GM21447 (cell line): ENCODE results near the gene NBPF20.
"Not testable (repeated sequence)": the region's sequence is repeated elsewhere in the genome, so short reads cannot be mapped to it uniquely, and the experiment has no call there.

Experiments used
- ATAC-seq: cut with Tn5 transposase; IDR thresholded peaks from one replicate; pipeline ENCODE4 v1.9.1; 2021; ENCODE audit not compliant: unreplicated experiment

NBPF20 gene

DNA sequence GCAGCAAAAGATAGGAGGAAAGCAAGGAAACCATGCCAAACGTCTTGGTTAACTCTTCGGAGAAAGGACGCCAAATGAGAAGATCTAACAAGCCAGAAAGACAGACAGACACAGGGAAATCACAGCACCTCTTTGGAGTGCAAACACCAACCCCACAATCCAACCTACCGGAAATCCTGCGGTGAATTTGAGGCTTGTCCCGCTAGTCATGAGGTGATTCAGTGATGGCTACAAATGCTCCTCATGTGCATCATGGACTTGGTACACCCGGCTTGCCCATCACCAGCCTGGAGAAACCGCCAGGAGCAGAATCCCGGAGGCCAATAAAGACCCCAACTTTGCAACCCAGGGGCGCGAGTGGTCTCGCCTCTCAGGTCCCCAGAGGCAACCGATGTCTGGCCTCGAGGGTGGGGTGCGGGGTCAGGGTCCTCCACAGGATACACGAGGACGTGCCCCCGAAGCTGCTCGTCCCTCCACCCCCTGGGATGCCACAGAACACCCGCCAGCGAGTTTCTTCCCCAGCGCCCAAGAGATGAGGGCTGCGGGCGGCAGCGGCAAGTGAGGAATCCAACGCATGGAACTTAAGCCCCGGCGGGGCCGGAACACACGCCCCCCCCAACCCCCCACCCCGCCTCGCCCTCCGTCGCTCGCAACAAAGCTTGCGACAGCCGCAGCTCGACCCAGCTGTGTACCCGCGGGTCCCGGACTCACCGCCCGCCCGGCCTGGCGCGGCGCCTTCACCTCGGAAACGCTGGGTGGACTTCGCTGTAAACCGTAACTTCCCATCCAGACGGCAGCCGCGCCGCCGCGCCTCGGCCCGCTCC lies 579 bp downstream of the NBPF20 start:
- peak; percentile 55 for ATAC-seq

DNA sequence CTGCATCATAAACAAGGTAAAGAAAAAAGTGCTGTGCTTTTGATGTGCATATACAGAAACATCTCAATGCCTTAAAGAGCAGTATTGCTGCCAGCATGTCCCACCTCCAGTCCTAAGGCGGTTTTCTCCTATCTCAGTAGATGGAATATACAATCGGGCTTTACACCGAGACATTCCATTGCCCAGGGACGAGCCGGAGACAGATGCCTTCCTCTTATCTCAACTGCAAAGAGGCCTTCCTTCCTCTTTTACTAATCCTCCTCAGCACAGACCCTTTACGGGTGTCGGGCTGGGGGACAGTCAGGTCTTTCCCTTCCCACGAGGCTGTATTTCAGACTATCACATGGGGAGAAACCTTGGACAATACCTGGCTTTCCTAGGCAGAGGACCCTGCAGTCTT lies 10.3 kb downstream of the NBPF20 start:
- not testable (repeated sequence) for ATAC-seq

DNA sequence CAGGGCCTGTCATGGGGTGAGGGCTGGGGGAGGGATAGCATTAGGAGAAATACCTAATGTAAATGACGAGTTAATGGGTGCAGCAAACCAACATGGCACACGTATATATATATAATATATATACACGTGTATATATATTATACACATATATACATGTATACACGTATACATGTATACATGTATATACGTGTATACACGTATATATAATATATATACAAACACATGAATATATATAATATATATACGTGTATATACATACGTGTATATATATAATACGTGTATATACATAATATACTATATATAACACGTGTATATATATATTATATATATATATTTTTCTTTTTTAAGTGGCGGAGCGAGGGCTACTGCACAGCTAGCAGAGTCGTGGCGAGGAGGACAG lies 18.1 kb downstream of the NBPF20 start:
- ATAC-seq: not testable (repeated sequence)

DNA sequence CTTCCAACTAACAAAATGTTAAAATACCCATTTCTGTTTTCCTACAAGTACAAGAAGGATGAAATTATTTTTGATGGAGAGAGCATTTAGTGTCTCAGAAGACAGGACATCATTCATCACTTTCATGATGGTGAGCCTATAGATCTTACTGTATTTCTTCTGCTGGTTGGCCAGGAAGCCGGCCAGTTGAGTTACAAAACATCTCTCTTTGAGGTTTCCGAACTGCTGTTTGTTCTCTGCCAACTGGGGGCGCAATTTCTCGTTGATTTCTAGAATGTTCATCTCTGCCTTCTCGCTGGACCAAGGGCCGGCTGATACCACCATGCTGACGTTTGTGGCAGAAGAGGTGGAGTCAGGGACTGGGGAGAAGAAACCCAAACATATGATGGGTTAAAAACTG lies 20.5 kb downstream of the NBPF20 start:
- not testable (repeated sequence) for ATAC-seq

GRCh38 chr1:145400701-145401100 lies 24.7 kb downstream of the NBPF20 start:
- not testable (repeated sequence) for ATAC-seq
